Fibroblast of lung (primary cell): ENCODE results near the gene ITLN1. TPM values are rescaled to one million over a fixed set of nuclear protein-coding genes. Genes with fewer than 3 reads are reported as not detected.

Experiments used
- DNase-seq, 2 donors: peaks; one replicate each; pipeline versions ENCODE4 v3.0.0 to v3.0.0-alpha.2; 2010; ENCODE audit warnings: low read depth in 2 of 2
- H2AFZ ChIP-seq: 2 replicates; pipeline ENCODE4 v1.5.1; 2012; ENCODE audit warnings: low read length, control low read depth, inconsistent platforms
- H3K27ac ChIP-seq: 2 replicates; pipeline ENCODE4 v1.5.1; 2011; ENCODE audit warnings: low read length, control low read depth; ENCODE audit not compliant: insufficient read depth
- H3K27me3 ChIP-seq: 2 replicates; pipeline ENCODE4 v1.5.1; 2011; ENCODE audit warnings: mild to moderate bottlenecking, low read length; ENCODE audit not compliant: control insufficient read depth, insufficient read depth
- H3K36me3 ChIP-seq: 2 replicates; pipeline ENCODE4 v1.5.1; 2011; ENCODE audit warnings: low read length; ENCODE audit not compliant: control insufficient read depth, insufficient read depth
- H3K4me1 ChIP-seq: 2 replicates; pipeline ENCODE4 v1.5.1; 2011; ENCODE audit warnings: low read length; ENCODE audit not compliant: control insufficient read depth, insufficient read depth; ENCODE audit errors: extremely low read depth
- H3K4me2 ChIP-seq: 2 replicates; pipeline ENCODE4 v1.5.1; 2011; ENCODE audit warnings: low read length, control low read depth; ENCODE audit not compliant: insufficient read depth; ENCODE audit errors: extremely low read depth
- H3K4me3 ChIP-seq, 4 experiments: fragments of 200-600 bp in 1 of 4; sonication (generic) in 1 of 4; replicated peaks in 1 of 4; 2 replicates each; pipeline ENCODE4 v1.5.1; 2011 to 2016; ENCODE audit warnings: low read length in 4 of 4, low read depth in 3 of 4, mild to moderate bottlenecking in 3 of 4, control low read depth in 2 of 4, inconsistent platforms in 1 of 4, mixed read lengths in 1 of 4; ENCODE audit not compliant: insufficient read depth in 1 of 4; ENCODE audit errors: control extremely low read depth in 1 of 4
- H3K79me2 ChIP-seq: 2 replicates; pipeline ENCODE4 v1.5.1; 2012; ENCODE audit warnings: mild to moderate bottlenecking, low read length, inconsistent platforms; ENCODE audit not compliant: control insufficient read depth, insufficient read depth
- H3K9ac ChIP-seq: 2 replicates; pipeline ENCODE4 v1.5.1; 2011; ENCODE audit warnings: mild to moderate bottlenecking, low read length, control low read depth; ENCODE audit not compliant: insufficient read depth
- H3K9me3 ChIP-seq: 2 replicates; pipeline ENCODE4 v1.5.1; 2012; ENCODE audit warnings: low read depth, low read length; ENCODE audit not compliant: control insufficient read depth, insufficient read depth
- H4K20me1 ChIP-seq: 2 replicates; pipeline ENCODE4 v1.5.1; 2011; ENCODE audit warnings: low read length; ENCODE audit not compliant: control insufficient read depth, insufficient read depth; ENCODE audit errors: extremely low read depth
- CTCF ChIP-seq, 2 donors: IDR thresholded peaks in 1 of 2; conservative IDR thresholded peaks in 1 of 2; 1 replicate in 1 of 2; 2 replicates in 1 of 2; pipeline ENCODE4 v1.5.1; 2011 to 2012; ENCODE audit warnings: low read length in 2 of 2, control low read depth in 1 of 2, inconsistent platforms in 1 of 2, low read depth in 1 of 2, mild to moderate bottlenecking in 1 of 2
- EZH2 ChIP-seq: IDR thresholded peaks from 2 replicates; pipeline ENCODE4 v1.5.1; 2012; ENCODE audit warnings: low read length, control low read depth, mild to moderate bottlenecking; ENCODE audit errors: missing control alignments
- polyA plus RNA-seq, 2 donors: library from polyadenylated mRNA; depleted of rRNA in 1 of 2; stranded (reverse) in 1 of 2; unstranded in 1 of 2; fragments of >200 nt; gene quantifications; 2 replicates each; pipeline ENCODE4 v1.2.1, GENCODE V29; 2011 to 2012; ENCODE audit warnings: missing spikeins in 1 of 2
- total RNA-seq: library from RNA; depleted of rRNA; stranded (reverse); fragments of >200 nt; gene quantifications from 2 replicates; pipeline ENCODE4 v1.2.1, GENCODE V29; 2014

ITLN1 gene
- total and polyA plus RNA-seq, 2 donors (not counting 1 experiment from before 2014, with no cell fraction given), result not detected

- Histone ChIP-seq H2AFZ (no peak overlapping the region), H3K9ac (no peak overlapping the region), H3K27ac (no peak overlapping the region), H3K4me3 (no peak overlapping the region), H3K4me1 (no peaks in the 10 kb centered on the region), H3K79me2 (no peaks in the 10 kb centered on the region), H3K36me3 (no peaks in the 10 kb centered on the region), H3K9me3 (no peaks in the 10 kb centered on the region), H3K27me3 (no peaks in the 10 kb centered on the region), H3K4me2 (no peak overlapping the region), H4K20me1 (no peaks in the 10 kb centered on the region)
- no peak for TF ChIP-seq EZH2
- peak; percentile 23 to 55 for TF ChIP-seq CTCF (conservative IDR thresholded peaks at IDR 0.05 in 1 of 2, IDR thresholded peaks at IDR 0.05 in 1 of 2; ENCODE audit: low read depth in 1 of 2, low read length in 2 of 2)
- DNase-seq, result peak; percentile 7 to 54
Observed at GRCh38 chr1:160834945-160835565, 49.9 kb downstream of the ITLN1 start.

- Histone ChIP-seq H3K9me3 (no peaks in the 10 kb centered on the region), H3K4me1 (no peaks in the 10 kb centered on the region), H3K27ac (no peak overlapping the region), H4K20me1 (no peaks in the 10 kb centered on the region), H3K36me3 (no peaks in the 10 kb centered on the region), H3K4me2 (no peak overlapping the region), H3K27me3 (no peaks in the 10 kb centered on the region), H2AFZ (no peak overlapping the region), H3K9ac (no peak overlapping the region), H3K79me2 (no peaks in the 10 kb centered on the region), H3K4me3 (no peak overlapping the region)
- DNase-seq, result peak in 1 of 2 donors; percentile 28
- TF ChIP-seq EZH2, result no peak
- TF ChIP-seq CTCF (conservative IDR thresholded peaks at IDR 0.05 in 1 of 2, IDR thresholded peaks at IDR 0.05 in 1 of 2; ENCODE audit: low read depth in 1 of 2, low read length in 2 of 2), result peak; percentile 32 to 42
Observed at GRCh38 chr1:160830321-160831153, 54.4 kb downstream of the ITLN1 start.

- Histone ChIP-seq H3K79me2 (no peaks in the 10 kb centered on the region), H3K4me1 (no peaks in the 10 kb centered on the region), H3K9me3 (no peaks in the 10 kb centered on the region), H3K36me3 (no peaks in the 10 kb centered on the region), H3K27ac (no peak overlapping the region), H3K4me3 (no peak overlapping the region), H2AFZ (no peak overlapping the region), H3K9ac (no peak overlapping the region), H3K4me2 (no peak overlapping the region), H3K27me3 (no peaks in the 10 kb centered on the region), H4K20me1 (no peaks in the 10 kb centered on the region)
- TF ChIP-seq EZH2 (no peak), CTCF (conservative IDR thresholded peaks at IDR 0.05 in 1 of 2, IDR thresholded peaks at IDR 0.05 in 1 of 2; ENCODE audit: low read depth in 1 of 2, low read length in 2 of 2) (no peak)
- no peak for DNase-seq
Observed at GRCh38 chr1:160829766-160830165, 55.2 kb downstream of the ITLN1 start.
